Measurements from ENCODE around the gene PTPN23. TPM values are rescaled to one million over a fixed set of nuclear protein-coding genes. Genes with fewer than 3 reads are reported as not detected.

The PTPN23 gene
- total RNA-seq, 1 experiment from 2014 or later = 6.8 TPM

- no peak for DNase-seq (ENCODE audit: low read depth in 1 of 2, low spot score in 2 of 2)
- Histone ChIP-seq H3K4me3 (no peak overlapping the region), H3K27me3 (replicated peaks) (no peaks in the 10 kb centered on the region), H3K4me1 (replicated peaks) (peaks cover 10% of the 10 kb centered on the region), H3K9me3 (replicated peaks) (no peaks in the 10 kb centered on the region), H3K36me3 (peaks cover 64% of the 10 kb centered on the region), H3K27ac (no peak overlapping the region)
Observed at GRCh38 chr3:47412842-47413520, 32.2 kb downstream of the PTPN23 start.

GRCh38 chr3:47413751-47414150, 32.9 kb downstream of the PTPN23 start:
- H3K27ac ChIP-seq = no peak overlapping the region
- no peaks in the 10 kb centered on the region for H3K9me3 ChIP-seq (replicated peaks)
- no peaks in the 10 kb centered on the region for H3K27me3 ChIP-seq (replicated peaks)
- H3K4me1 ChIP-seq (replicated peaks) = peaks cover 10% of the 10 kb centered on the region
- H3K36me3 ChIP-seq = peaks cover 57% of the 10 kb centered on the region
- DNase-seq (ENCODE audit: low read depth in 1 of 2, low spot score in 2 of 2) = no peak
- no peak overlapping the region for H3K4me3 ChIP-seq

- Histone ChIP-seq H3K27ac (no peak overlapping the region), H3K4me3 (no peak overlapping the region), H3K4me1 (replicated peaks) (peaks cover 10% of the 10 kb centered on the region), H3K36me3 (peaks cover 52% of the 10 kb centered on the region), H3K27me3 (replicated peaks) (no peaks in the 10 kb centered on the region), H3K9me3 (replicated peaks) (no peaks in the 10 kb centered on the region)
- DNase-seq (ENCODE audit: low read depth in 1 of 2, low spot score in 2 of 2) = no peak
Observed at GRCh38 chr3:47414161-47414564, 33.3 kb downstream of the PTPN23 start.

- peak in 1 of 2 experiments; percentile 26 for DNase-seq (ENCODE audit: low read depth in 1 of 2, low spot score in 2 of 2)
- peaks cover 45% of the 10 kb centered on the region for H3K36me3 ChIP-seq
- no peaks in the 10 kb centered on the region for H3K27me3 ChIP-seq (replicated peaks)
- H3K4me1 ChIP-seq (replicated peaks) = peaks cover 10% of the 10 kb centered on the region
- no peak overlapping the region for H3K4me3 ChIP-seq
- no peak overlapping the region for H3K27ac ChIP-seq
- H3K9me3 ChIP-seq (replicated peaks) = no peaks in the 10 kb centered on the region
Observed at GRCh38 chr3:47414666-47415587, 34.1 kb downstream of the PTPN23 start.

GRCh38 chr3:47416041-47416440, 35.2 kb downstream of the PTPN23 start:
- H3K27me3 ChIP-seq (replicated peaks) = no peaks in the 10 kb centered on the region
- peaks cover 51% of the 10 kb centered on the region for H3K36me3 ChIP-seq
- peaks cover 14% of the 10 kb centered on the region for H3K4me1 ChIP-seq (replicated peaks)
- no peaks in the 10 kb centered on the region for H3K9me3 ChIP-seq (replicated peaks)
- no peak overlapping the region for H3K27ac ChIP-seq
- no peak for DNase-seq (ENCODE audit: low read depth in 1 of 2, low spot score in 2 of 2)
- H3K4me3 ChIP-seq = no peak overlapping the region

GRCh38 chr3:47418167-47419082, 37.6 kb downstream of the PTPN23 start:
- H3K36me3 ChIP-seq = peaks cover 41% of the 10 kb centered on the region
- peaks cover 20% of the 10 kb centered on the region for H3K4me1 ChIP-seq (replicated peaks)
- no peaks in the 10 kb centered on the region for H3K27me3 ChIP-seq (replicated peaks)
- H3K4me3 ChIP-seq = no peak overlapping the region
- DNase-seq (ENCODE audit: low read depth in 1 of 2, low spot score in 2 of 2) = no peak
- H3K27ac ChIP-seq = no peak overlapping the region
- H3K9me3 ChIP-seq (replicated peaks) = no peaks in the 10 kb centered on the region

- H3K36me3 ChIP-seq = peaks cover 31% of the 10 kb centered on the region
- H3K27me3 ChIP-seq (replicated peaks) = no peaks in the 10 kb centered on the region
- H3K4me1 ChIP-seq (replicated peaks) = peaks cover 16% of the 10 kb centered on the region
- no peaks in the 10 kb centered on the region for H3K9me3 ChIP-seq (replicated peaks)
- DNase-seq (ENCODE audit: low read depth in 1 of 2, low spot score in 2 of 2) = no peak
- no peak overlapping the region for H3K4me3 ChIP-seq
- H3K27ac ChIP-seq = no peak overlapping the region
Observed at GRCh38 chr3:47419083-47420043, 38.5 kb downstream of the PTPN23 start.

- H3K27me3 ChIP-seq (replicated peaks) = no peaks in the 10 kb centered on the region
- DNase-seq (ENCODE audit: low read depth in 1 of 2, low spot score in 2 of 2) = no peak
- H3K4me3 ChIP-seq = no peak overlapping the region
- peaks cover 10% of the 10 kb centered on the region for H3K4me1 ChIP-seq (replicated peaks)
- no peak overlapping the region for H3K27ac ChIP-seq
- peaks cover 25% of the 10 kb centered on the region for H3K36me3 ChIP-seq
- no peaks in the 10 kb centered on the region for H3K9me3 ChIP-seq (replicated peaks)
Observed at GRCh38 chr3:47420044-47420430, 39.2 kb downstream of the PTPN23 start.

- Histone ChIP-seq H3K27ac (peak overlapping the region; percentile 46), H3K9me3 (replicated peaks) (no peaks in the 10 kb centered on the region), H3K4me3 (no peak overlapping the region), H3K36me3 (peaks cover 23% of the 10 kb centered on the region; the same call in 1 of the 2 replicates), H3K27me3 (replicated peaks) (no peaks in the 10 kb centered on the region), H3K4me1 (replicated peaks) (peaks cover 10% of the 10 kb centered on the region)
- peak; percentile 84 to 87 for DNase-seq (ENCODE audit: low read depth in 1 of 2, low spot score in 2 of 2)
Observed at GRCh38 chr3:47420511-47421484, 40.0 kb downstream of the PTPN23 start.

GRCh38 chr3:47421741-47422649, 41.2 kb downstream of the PTPN23 start:
- Histone ChIP-seq H3K4me1 (replicated peaks) (peaks cover 10% of the 10 kb centered on the region), H3K9me3 (replicated peaks) (no peaks in the 10 kb centered on the region), H3K27me3 (replicated peaks) (no peaks in the 10 kb centered on the region), H3K27ac (no peak overlapping the region; the same call in 1 of the 2 replicates), H3K36me3 (peaks cover 23% of the 10 kb centered on the region; the same call in 1 of the 2 replicates), H3K4me3 (no peak overlapping the region)
- DNase-seq (ENCODE audit: low read depth in 1 of 2, low spot score in 2 of 2) = no peak

GRCh38 chr3:47422743-47423142, 41.9 kb downstream of the PTPN23 start:
- H3K4me1 ChIP-seq (replicated peaks) = peaks cover 10% of the 10 kb centered on the region
- no peaks in the 10 kb centered on the region for H3K27me3 ChIP-seq (replicated peaks)
- no peak for DNase-seq (ENCODE audit: low read depth in 1 of 2, low spot score in 2 of 2)
- peaks cover 20% of the 10 kb centered on the region; the same call in 1 of the 2 replicates for H3K36me3 ChIP-seq
- no peak overlapping the region for H3K4me3 ChIP-seq
- H3K9me3 ChIP-seq (replicated peaks) = no peaks in the 10 kb centered on the region
- no peak overlapping the region for H3K27ac ChIP-seq
